Hair follicle dermal papilla cell (primary cell): ENCODE data around the gene CNIH1. TPM values are rescaled to one million over a fixed set of nuclear protein-coding genes. Genes with fewer than 3 reads are reported as not detected.

Experiments
- total RNA-seq: library from RNA; depleted of rRNA; stranded (reverse); fragments of >200 nt; gene quantifications from 2 replicates; pipeline ENCODE4 v1.2.3, GENCODE V29; 2012

The CNIH1 gene
- total RNA-seq = 101 and 156 TPM in 2 replicates

GRCh38 chr14:54440873-54441868 lies at the start of gene CNIH1:
TSS of gene CNIH1 (minus strand) at chr14:54441374. CDS start at chr14:54441327, 47 bp downstream.

GRCh38 chr14:54488646-54489317 lies 47.6 kb upstream of the CNIH1 start, which contains the start of gene GMFB:
TSS of gene GMFB (minus strand) at chr14:54488980. CDS start at chr14:54488927, 53 bp downstream.

GRCh38 chr14:54396493-54397335 lies 44.5 kb downstream of the CNIH1 start, which contains the start of gene CDKN3:
TSS of gene CDKN3 (plus strand) at chr14:54397007. CDS start at chr14:54397069, 62 bp downstream.

Other genes with a start within 250 kb of the CNIH1 start
- 6.8 and 11.8 TPM in 2 replicates for gene CDKN3, start 44.4 kb downstream of the CNIH1 start, total RNA-seq
- gene GMFB, start 47.6 kb upstream of the CNIH1 start, total RNA-seq = 109 and 111 TPM in 2 replicates
- 12.9 and 17.2 TPM in 2 replicates for gene CGRRF1, start 68.5 kb upstream of the CNIH1 start, total RNA-seq
- gene SAMD4A, start 125.8 kb upstream of the CNIH1 start, total RNA-seq = 57.9 and 65.6 TPM in 2 replicates